ENCODE data around the gene NOXO1.

The NOXO1 gene

DNA sequence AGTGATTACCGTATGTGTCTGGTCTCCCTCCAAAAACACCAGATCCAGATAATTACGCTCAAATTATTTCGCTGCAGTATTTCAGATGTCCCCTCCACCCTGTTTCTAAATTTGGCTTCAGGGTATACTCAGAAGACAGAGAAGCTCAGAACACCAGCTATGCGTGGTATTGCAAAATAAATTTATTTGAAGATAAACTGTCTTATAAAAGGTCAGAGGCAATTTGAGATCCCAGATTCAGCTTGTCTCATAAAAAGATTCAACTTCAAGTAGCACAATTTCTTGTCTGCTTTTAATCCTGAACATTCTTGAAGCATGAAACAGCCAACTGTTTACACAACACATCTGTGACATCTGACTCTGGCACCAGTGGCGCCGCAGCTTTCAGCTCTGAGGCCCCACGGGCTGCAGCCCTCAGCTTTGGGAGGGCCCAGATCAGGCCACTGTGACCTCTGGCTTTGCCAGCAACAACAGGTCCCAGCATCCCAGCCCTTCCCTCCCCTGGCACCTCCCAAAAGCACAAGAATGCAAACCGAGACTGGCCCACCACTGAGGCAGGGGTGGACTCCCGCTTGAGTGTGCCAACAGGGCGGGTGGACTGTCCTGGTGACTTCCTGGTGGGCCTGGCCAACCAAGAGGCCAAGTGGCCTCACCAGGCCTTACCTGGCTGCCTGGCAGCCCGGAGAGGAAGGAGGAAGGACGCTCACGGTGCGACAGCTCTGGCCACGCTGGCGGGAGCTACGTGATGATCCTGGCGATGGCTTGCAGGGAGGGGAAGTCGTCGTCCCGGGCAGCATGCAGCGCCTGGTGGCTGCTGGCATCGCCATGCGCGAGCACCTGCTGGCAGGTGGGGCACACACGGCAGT lies 16.5 kb upstream of the NOXO1 start:
- no peak for DNase-seq

DNA sequence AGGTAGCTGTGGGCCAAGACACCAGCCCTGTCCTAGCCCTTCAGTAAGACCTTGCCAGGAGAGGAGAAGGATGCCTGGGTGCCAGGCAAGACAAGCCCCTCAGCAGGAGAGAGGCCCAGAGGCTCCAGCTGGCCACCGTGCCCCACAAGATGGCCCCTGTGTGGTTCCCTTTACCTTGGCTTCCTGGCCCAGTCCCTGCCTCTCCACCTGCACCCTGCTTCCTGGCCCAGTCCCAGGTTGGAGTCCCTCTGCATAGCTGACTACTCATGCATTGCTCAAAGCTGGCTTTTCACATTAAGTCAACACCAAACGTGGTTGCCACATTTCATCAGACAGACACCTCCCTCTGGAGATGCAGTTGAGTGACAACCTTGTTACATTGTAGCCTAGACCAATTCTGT lies 12.5 kb upstream of the NOXO1 start:
- DNase-seq, result no peak

DNA sequence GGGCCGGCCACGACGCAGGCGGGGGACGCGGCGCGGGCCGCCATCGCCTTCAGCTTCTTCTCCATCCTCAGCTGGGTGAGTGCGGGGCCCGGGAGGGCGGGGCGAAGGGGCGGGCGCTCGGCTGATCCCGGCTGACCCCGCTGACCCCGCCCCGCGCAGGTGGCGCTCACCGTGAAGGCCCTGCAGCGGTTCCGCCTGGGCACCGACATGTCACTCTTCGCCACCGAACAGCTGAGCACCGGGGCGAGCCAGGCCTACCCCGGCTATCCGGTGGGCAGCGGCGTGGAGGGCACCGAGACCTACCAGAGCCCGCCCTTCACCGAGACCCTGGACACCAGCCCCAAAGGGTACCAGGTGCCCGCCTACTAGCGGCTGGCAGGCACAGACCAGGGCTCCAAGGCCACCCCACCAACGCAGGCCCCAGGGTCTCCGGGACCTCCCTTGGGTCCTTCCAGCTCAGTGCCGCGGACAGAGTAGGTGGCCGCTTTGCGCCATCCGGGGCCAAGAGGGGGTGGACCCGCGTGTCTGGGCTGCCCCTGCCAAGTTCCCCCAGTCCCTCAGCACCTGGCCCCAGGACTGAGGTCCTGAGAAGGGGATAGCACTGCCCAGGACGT lies 11.5 kb upstream of the NOXO1 start:
- no peak for DNase-seq

DNA sequence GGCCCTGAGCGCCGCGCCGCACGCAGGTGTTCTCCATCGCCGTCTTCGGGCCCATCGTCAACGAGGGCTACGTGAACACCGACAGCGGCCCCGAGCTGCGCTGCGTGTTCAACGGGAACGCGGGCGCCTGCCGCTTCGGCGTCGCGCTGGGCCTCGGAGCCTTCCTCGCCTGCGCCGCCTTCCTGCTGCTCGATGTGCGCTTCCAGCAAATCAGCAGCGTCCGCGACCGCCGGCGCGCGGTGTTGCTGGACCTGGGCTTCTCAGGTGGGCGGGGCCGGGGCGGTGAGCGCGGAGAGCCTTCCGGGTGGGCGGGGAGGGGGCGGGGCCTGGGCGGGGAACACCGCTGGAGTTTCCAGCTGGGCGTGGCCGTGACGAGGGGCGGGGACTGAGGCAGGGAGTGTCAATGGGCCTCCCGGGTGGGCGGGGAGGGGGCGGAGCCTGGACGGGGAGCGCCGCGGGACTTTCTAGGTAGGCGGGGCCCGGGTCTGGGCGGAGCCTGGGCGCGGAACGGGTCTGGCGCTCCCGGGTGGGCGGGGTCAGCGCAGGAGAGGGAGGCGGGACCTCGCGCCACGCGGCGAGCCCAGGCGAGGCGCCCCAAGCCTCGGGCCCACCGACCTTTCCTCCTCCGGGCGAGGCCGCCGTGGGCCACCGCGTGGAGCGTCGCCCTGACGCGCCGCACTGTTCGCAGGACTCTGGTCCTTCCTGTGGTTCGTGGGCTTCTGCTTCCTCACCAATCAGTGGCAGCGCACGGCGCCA lies 10.9 kb upstream of the NOXO1 start:
- DNase-seq, result peak; percentile 99

DNA sequence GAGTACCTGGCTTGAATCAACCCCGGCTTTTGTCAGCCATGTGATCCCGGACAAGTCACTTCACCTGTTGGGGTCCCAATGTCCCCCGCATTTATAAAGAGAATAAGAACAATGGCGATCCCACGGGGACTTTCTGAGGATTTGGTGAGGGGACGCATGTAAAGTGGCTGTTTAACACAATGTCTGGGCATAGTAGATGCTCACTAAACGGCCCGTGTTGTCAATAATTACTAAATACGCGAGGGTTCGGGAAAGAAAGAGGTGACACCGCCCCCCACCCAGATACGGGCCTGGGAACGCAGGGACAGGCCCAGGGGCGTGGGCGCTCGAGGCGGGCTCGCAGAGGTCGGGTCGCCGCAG lies 10.3 kb upstream of the NOXO1 start:
- no peak for DNase-seq

DNA sequence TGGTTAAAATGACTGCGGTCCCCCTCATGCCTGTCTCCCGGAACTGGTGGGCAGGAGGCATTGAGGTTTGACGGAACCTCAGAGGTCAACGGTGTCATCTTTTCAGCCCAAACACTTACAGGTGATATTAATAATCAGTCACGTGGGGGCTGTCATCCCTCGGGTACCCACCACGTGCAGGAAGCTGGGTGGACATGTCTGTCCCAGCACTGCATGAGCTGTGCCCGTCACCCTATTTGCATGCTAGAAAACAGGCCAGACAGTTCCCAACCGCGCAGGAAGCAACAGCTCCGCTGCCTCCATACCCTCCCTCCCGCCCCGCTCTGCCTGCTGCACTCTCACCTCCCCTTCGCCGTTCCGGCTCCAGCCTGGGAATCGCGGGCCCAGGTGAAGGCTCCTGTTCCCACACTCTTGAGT lies 9.9 kb upstream of the NOXO1 start:
- no peak for DNase-seq

DNA sequence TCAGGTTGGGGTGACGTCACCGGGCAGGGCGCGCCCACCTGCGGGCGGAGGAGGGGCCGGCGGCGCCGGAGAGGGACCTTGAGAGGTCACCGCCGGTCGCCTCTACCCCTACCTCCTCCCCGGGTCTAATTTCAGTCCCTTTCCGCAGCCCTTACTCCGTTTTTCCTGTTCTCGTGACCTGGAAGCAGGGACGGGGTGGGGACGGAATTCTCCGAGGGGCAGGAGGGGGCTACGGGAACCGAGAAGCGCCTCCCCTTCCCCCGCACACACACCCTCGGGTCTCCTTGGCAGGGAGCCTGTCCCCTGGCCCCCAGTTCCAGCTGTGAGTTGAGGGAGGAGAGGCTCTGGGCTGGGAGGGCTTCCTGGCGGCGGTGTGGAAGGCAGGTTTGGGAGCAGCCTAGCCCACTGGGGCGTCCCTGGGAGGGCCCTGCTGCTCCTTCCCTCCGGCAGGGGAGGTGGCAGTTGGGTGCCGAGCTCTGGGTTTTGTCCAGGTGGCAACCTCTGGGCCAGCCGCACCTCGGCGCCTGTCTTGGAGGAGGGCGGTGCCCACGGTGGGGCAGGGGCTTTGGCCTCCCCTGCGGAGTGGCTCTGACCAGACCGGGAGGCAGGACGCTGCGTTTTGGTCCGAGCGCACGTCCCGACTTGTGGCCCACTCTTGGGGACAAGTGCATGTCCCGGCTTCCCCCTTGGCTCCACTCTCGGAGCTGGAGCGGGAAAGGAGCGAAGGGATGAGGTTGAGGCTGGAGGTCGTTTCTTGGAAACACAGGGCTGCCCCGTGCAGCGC lies 9.3 kb upstream of the NOXO1 start:
- DNase-seq, result no peak

DNA sequence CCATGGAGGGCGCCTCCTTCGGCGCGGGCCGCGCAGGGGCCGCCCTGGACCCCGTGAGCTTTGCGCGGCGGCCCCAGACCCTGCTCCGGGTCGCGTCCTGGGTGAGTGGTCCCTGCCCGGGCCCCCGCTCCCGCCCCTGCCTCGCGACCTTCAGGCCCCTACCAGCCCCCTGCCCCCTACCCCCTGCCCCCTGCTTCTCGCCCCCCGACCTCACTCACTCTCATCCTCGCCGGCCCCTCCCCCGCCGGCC lies 8.8 kb upstream of the NOXO1 start:
- no peak for DNase-seq

DNA sequence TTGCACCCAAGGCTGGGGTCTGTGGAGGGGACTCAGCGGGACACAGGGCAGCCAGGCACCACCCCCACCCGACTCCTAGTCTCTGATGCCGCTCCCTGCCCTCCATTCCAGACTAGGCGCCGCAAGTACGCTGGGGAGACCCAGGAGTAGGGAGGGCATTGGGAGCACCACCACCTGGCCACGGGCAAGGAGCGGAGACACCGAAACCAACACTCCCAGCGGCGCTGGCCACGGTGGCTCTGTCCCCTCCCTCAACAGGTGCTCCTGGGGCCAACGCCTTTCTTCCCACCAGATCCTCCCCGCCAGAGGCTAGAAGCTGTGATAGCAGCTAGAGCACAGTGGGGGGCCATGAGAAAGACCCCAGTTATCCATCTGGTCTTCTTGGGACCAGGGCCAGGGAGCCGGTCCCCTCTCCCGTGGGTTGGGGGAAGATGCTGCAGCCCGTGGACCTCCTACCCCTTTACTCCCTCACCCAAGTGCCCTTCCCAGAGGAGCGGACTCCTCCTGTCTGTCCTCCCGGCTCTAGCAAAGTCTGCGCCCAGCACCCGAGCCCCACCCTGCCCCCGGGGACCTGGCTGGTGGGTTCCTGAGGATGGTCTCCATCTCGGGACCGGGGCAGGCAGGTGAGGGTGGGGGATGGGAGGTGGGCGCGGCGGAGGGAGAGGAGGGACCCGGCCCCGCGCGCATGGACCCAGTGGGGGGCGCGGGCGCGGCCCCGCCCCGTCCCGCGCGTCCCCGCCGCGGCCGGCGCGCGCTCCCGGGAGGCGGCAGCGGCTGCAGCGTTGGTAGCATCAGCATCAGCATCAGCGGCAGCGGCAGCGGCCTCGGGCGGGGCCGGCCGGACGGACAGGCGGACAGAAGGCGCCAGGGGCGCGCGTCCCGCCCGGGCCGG lies 8.2 kb upstream of the NOXO1 start, which contains the start of gene SYNGR3:
Gene SYNGR3 (plus strand): TSS at position 762 of the 892 bp plus-strand sequence. CDS start 133 bp downstream, outside the sequence.
- DNase-seq, result no peak

DNA sequence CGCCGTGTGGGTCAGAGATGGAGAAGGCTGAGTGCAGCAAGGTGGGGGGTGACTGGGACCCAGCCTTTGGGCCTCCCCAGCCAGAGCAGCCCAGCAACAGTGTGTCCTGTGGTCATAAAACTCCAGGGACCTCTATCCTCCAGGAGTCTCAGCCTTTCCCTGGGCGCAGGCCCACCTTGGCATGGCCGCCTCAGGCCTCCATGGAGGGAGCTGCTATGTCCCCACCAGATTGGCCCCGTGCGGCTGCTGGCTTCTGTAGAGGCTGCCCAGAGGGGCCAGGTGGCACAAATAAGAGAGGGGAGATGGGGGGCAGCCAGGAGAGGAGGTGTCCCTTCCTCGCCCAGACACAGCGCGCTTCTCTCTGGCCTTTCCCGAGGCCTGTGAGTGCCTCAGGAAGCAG lies 5.9 kb upstream of the NOXO1 start:
- DNase-seq, result no peak

DNA sequence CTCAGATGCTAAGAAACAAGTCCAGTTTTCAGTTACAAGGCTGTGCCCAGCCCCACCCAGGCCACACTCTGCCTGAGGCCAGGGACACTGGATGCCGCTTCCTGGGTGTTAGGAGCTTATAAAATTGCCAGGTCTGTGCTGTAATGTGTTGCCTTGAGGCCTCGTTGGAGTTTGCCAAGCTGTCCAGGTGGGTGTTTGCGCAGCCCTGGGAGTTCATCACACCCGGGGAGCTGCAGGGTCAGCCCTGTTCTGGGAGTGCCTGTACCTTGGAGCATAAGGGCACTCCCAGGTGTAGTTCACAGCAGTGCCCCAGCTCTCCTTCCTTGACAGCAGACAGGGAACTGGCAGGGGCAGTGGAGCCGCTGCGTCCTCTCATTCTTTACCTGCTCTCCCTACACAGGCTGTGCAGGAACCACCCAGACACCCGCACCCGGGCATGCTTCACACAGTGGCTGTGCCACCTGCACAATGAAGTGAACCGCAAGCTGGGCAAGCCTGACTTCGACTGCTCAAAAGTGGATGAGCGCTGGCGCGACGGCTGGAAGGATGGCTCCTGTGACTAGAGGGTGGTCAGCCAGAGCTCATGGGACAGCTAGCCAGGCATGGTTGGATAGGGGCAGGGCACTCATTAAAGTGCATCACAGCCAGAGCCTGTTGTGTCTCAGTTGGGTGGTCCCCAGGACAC lies 4.3 kb upstream of the NOXO1 start:
- DNase-seq, result no peak

DNA sequence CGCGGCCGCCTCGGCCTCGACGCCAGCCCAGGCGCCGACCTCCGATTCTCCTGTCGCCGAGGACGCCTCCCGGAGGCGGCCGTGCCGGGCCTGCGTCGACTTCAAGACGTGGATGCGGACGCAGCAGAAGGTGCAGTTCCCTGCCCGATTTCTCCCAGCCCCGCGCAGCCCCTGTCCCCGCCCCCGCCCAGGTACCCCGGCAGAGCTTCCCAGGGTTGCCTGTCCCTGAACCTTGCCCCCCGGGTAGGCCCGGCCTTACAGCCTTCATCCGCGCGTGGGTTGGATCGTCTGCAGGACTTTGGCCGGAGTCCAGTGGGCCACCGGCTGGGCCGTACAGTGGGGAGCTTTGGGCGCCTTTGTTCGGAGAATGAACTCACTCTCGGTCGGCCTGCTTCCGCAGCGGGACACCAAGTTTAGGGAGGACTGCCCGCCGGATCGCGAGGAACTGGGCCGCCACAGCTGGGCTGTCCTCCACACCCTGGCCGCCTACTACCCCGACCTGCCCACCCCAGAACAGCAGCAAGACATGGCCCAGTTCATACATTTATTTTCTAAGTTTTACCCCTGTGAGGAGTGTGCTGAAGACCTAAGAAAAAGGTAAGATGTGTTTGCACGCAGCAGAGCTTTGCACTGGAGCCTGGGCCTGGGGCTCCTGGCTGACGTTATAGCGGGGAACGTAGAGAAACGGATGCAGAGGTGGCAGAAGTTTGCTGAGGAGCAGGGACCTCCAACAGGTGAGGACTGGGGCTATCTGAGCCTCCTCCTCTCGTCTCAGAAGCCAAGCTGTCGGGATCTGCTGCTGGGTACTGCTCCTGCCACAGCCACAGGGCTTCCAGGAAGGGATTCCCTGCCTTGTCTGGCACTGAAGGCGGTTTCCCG lies 3.3 kb upstream of the NOXO1 start:
- DNase-seq, result no peak

DNA sequence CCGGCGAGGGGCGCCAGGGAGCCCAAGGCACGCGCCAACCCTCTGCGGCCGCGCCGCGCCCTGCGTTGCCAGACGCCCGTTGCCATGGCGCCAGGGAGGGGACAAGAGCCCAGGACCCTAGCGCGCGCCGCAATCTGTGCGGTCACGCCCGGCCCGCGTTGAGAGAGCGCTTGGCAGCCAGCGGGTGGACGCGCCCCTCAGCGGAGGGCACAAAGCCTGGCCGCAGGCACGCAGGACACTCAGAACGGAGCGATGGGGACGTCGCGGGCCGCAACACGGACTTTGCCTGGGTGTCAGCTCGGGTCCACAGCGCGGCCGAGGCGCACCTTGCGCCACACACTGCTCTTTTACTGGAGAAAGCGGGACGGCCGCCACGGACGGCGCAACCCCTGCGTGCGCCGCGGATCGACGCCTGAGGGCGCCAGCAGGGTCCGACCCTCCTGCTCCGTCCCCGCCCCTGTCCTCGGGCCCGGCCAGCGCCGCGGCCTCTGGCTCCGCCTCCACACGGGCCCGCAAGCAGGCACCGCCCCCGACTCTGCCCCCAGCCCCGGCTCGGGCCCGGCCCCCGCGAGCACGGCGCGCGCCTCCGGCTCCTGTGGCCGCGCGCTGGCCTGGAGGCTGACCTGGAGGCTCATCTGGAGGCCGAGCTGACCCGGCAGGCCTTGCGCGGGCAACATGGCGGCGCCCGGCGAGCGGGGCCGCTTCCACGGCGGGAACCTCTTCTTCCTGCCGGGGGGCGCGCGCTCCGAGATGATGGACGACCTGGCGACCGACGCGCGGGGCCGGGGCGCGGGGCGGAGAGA lies 2.5 kb upstream of the NOXO1 start, which contains the start of gene GFER:
Gene GFER (plus strand): TSS at position 650 of the 803 bp plus-strand sequence. CDS start 26 bp downstream, at position 676.
- peak; percentile 18 for DNase-seq

DNA sequence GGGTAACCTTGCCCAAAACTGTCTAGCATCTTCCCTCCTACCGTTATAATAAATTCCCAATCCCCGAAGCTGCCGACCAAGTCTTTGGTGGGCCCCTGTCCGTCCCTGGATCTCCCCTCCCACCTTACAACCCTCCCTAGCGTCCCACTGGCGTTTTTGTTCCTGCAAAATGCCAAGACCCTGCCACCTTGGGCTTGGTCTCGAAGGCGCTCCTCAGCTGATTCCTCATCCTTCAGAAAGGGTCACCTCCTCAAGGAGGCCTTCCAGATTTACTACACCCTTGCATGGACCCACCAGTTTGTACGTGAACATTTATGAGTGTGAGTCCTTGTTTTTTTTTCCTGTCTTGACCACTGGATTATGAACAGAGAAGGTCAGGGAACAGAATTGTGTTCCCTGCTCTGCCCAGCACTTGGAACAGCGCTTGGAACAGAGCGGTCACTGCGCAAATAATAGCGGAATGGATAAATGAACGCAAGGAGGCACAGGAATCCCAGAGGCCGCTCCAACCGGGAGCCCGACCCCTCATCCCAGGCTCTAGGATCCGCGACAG lies 1.8 kb upstream of the NOXO1 start:
- no peak for DNase-seq

DNA sequence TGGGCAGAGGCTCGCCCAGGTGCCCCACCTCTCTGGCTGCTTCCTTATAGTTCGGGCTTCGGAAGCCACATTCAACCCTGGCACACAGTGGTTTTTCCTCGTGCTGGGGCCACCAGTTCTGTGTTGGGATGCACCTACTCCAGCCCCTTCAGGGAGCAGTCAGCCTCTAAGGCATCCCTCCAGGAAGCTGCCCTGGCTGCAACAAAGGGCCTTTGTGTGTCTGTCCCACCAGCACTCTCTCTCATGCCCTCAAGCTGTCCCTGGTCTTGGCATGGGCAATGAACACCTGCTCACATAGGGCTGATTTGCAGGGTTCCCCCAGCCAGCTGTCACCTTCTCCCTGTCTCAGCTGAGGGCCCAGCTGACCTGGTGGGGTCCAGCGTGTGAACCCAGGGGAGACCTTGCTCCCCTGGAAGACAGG lies 754 bp upstream of the NOXO1 start:
- no peak for DNase-seq

DNA sequence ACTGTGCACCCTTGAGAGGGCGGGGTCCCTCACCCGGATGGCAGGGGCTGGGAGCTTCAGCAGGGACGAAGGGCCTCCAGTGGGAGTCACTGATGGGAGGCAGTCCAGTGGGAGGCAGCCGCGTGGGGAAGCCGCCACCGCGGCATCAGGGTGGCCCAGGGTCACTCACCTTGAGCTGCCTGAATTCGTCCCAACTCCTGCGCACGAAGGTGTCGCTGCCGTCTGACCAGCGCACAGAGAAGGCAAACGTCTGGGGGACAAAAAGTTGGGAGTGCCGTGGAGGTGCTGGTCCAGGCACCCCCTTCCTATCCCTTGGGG lies 540 bp downstream of the NOXO1 start:
- no peak for DNase-seq

DNA sequence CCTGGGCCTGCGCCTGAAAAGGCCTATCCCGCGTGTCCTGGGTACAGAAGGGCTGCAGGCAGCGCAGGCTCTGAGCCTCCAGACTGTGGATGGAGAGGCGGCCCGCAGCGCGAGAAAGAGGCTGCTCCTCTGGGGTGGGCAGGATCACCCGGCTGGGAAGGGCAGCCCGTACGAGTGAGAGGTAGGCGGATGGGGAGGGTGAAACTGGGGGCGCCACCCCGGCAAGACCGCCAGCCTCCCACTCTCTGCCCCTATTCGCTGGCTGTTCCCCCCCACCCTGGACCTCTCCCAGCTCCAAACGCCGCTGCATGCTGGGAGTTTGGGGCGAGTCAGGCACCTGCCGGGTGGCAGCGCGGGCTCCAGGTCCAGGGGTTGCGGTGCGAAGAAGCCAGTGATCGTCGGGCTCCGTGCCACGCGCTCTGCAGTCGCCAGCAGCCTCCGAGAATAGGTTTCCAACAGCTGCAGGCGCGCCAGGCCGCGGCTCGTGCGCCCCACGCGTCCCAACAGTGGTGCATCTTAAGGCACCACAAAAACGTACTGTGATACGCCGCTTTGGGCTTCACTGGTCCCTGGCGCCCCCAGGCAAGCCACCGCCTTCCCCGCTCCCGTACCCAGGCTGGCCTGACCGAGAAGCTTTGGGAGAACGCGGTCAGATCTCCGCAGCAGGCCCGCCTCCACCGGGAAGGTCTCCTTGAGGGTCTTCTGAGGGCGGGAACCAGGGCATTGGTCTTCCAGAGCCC lies 1.1 kb downstream of the NOXO1 start:
- DNase-seq, result no peak

DNA sequence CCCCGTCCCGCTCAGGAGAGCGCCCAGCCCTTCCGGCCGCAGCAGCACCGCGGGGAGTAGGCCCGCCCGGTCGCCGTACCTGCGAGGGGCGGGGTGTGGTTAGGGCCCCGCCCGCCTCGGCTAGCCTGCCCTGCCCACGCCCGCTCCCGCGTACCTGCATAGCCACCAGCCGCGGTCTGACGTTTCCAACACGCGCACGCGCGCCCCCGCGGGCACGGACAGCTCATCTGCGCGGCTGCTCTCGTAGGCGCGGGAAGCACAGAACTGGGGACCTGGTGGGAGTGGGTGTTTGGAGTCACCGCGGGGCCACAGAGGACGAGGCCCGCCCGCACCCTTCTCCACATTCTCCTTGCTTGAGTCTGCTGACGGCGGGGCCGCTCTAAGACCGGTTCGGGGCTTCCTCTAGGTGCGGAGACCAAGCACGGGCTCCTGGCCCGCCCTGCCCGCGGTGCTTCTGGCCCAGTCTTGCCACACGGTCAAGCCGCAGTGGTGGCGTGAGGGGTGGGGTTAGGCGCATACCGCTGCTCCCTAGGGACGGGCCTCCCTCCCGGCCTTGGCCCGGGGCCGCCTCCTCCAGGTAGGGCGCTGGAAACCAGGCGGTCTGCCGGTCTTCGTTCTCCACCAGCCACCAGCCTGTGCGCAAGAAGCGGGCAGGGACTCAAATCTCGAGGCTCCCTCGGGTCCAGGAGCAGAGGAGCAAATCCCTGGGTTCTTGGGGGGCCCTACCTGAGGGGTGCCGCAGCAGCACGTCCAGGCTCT lies 1.8 kb downstream of the NOXO1 start:
- DNase-seq, result no peak

All from effector CD8-positive, alpha-beta T cell (primary cell).